DMS 273 (cell line): Measurements from ENCODE around the gene AGPAT1.

Source experiments
- DNase-seq: peaks from one replicate; lab custom pipeline; 2025; ENCODE audit not compliant: unreplicated experiment; lab: John Stamatoyannopoulos, UW

The AGPAT1 gene

GRCh38 chr6:32173051-32173727, 2.7 kb downstream of the AGPAT1 start:
- no peak for DNase-seq

GRCh38 chr6:32171234-32171633, 4.7 kb downstream of the AGPAT1 start:
- DNase-seq: no peak

- DNase-seq: no peak
Measured at GRCh38 chr6:32170294-32170693, 5.6 kb downstream of the AGPAT1 start.

GRCh38 chr6:32168807-32169591, 6.9 kb downstream of the AGPAT1 start:
- DNase-seq: no peak

- no peak for DNase-seq
Measured at GRCh38 chr6:32168350-32168749, 7.5 kb downstream of the AGPAT1 start.

GRCh38 chr6:32167761-32168262, 8.1 kb downstream of the AGPAT1 start:
- no peak for DNase-seq

- DNase-seq: no peak
Measured at GRCh38 chr6:32167154-32167760, 8.6 kb downstream of the AGPAT1 start.

GRCh38 chr6:32166411-32167061, 9.3 kb downstream of the AGPAT1 start:
- peak; percentile 27 for DNase-seq

GRCh38 chr6:32164295-32164694, 11.6 kb downstream of the AGPAT1 start, which contains the start of gene EGFL8:
Gene EGFL8, plus strand, starts transcription at chr6:32164595. Its CDS starts 1,571 bp downstream, at chr6:32166166.
- no peak for DNase-seq

- DNase-seq: no peak
Measured at GRCh38 chr6:32163559-32164258, 12.2 kb downstream of the AGPAT1 start.

GRCh38 chr6:32158052-32158451, 17.8 kb downstream of the AGPAT1 start:
- no peak for DNase-seq

GRCh38 chr6:32156891-32157290, 19.0 kb downstream of the AGPAT1 start:
- DNase-seq: no peak

- peak; percentile 89 for DNase-seq
Measured at GRCh38 chr6:32154514-32155161, 21.2 kb downstream of the AGPAT1 start.

- peak; percentile 96 for DNase-seq
Measured at GRCh38 chr6:32153564-32154513, 22.0 kb downstream of the AGPAT1 start, which contains the start of gene PPT2. Gene PPT2, plus strand, starts transcription at chr6:32154141. Its CDS starts 454 bp downstream, at chr6:32154595.

- DNase-seq: peak; percentile 59
Measured at GRCh38 chr6:32152769-32153563, 22.9 kb downstream of the AGPAT1 start.

GRCh38 chr6:32151863-32152768, 23.8 kb downstream of the AGPAT1 start, which contains the start of gene PRRT1:
Gene PRRT1, minus strand, starts transcription at chr6:32151939. Its CDS starts 112 bp downstream, at chr6:32151827.
- peak; percentile 63 for DNase-seq
